CD4-positive, alpha-beta T cell treated with Interleukin-21 for 1 hour (primary cell): ENCODE results near the gene GARS1.
"Not testable (repeated sequence)": the region's sequence is repeated elsewhere in the genome, so short reads cannot be mapped to it uniquely, and the experiment has no call there.

ENCODE experiments used
- DNase-seq: peaks from one replicate; pipeline ENCODE4 v3.0.0-alpha.2; 2020

GARS1 gene

DNA sequence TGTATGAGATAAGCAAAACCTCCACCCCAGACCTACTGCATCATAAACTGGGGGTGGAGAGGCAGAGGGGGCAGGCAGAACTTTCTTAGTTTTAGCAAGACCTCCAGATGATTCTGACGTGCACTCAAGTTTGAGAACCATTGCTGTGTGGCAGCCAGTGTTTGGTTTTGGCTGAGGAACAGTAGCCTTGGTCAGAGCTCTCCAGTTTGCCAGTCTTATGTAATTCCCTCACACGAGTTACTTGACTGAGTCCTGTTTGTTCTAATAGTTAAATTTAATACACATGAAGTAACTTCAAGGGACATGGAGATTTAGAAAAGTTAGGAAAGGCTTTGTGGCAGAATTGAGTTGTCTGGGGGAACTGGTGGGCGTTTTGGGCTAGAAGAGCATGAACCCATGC is 38.5 kb downstream of the GARS1 start:
- DNase-seq, result no peak

DNA sequence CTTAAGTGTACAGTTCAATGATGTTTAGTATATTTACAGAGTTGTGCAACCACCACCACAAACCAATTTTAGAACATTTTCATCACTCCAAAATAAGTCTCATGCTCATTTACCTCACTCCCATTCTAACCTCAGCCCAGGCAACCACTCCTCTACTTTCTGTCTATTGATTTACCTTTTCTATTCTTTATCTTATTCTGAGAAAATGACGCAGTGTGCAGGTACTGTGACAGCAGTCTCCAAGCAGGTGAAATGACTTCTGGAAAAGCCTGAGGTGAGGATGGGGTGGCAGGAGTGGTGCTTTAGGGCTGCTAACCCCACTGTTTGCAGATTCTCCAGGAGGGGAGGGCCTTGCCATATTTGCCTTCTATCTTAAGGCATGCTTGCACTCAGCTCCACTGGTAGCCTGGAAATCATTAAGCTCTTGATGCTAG is 39.5 kb downstream of the GARS1 start:
- no peak for DNase-seq

DNA sequence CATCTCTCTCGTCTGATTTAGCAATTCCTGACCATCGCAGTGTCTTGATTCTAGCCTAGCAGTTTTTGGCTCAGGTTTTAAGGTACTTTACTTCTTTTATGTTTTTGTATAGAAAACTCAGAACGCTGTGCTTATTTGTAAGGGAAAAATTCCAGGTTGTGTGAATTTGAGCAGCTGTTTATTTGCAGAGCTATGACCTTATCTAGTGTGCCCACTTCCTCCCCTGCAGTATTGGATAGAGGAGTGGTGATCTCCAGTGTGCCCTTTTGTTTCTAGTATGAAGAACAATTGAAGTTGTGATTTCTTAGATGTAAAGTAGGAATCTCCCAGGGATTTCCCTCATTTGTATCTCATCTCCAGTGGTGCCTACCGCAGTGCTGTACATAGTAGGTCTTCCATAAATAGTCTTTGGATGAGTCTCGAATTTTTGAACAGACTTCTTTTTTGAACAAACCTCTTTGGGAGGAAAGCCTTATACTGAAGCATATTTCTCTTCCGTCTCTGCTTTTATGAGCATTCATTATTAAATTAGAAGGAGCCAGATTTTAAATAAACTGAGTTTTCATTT is 40.0 kb downstream of the GARS1 start:
- no peak for DNase-seq

DNA sequence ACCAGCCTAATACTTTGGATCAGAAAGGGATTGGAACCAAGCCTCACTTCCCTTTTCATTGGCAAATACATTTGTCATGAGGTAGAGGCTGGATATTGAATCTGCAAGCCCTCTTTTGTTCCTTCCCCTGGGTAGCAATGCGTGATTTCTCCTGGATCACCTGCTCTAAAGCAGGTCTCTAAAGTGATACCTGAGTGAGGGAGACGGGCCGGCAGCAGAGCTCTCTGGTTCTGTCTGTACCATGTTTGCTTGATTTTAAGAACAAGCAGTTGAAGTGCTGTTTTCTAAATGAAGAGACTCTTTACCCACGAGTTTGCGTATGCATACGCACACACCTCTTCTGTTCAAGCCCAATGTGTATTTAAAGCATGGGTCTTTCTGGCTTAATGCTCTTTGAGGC is 41.1 kb downstream of the GARS1 start:
- DNase-seq, result no peak

DNA sequence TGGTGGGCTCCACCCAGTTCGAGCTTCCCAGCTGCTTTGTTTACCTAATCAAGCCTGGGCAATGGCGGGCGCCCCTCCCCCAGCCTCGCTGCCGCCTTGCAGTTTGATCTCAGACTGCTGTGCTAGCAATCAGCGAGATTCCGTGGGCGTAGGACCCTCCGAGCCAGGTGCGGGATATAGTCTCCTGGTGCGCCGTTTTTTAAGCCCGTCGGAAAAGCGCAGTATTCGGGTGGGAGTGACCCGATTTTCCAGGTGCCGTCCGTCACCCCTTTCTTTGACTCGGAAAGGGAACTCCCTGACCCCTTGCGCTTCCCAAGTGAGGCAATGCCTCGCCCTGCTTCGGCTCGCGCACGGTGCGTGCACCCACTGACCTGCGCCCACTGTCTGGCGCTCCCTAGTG is 47.6 kb downstream of the GARS1 start:
- DNase-seq, result not testable (repeated sequence)

DNA sequence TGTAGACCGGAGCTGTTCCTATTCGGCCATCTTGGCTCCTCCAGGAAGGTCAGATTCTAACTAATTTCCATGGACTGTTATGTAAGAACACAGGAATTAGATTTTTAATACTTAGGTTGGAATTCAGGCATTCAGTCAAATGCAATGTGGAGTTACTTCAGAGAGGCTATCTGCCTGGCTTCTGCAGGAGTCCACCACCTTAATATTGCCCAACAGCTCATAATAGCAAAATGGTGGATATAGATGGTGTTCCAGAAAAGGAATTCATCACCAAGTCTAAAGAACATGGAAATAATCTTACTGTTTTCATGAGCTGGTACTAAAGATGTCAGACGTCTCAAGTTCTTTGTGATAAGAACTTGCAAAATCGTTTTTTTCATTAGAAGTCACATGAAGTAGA is 48.1 kb downstream of the GARS1 start:
- no peak for DNase-seq

DNA sequence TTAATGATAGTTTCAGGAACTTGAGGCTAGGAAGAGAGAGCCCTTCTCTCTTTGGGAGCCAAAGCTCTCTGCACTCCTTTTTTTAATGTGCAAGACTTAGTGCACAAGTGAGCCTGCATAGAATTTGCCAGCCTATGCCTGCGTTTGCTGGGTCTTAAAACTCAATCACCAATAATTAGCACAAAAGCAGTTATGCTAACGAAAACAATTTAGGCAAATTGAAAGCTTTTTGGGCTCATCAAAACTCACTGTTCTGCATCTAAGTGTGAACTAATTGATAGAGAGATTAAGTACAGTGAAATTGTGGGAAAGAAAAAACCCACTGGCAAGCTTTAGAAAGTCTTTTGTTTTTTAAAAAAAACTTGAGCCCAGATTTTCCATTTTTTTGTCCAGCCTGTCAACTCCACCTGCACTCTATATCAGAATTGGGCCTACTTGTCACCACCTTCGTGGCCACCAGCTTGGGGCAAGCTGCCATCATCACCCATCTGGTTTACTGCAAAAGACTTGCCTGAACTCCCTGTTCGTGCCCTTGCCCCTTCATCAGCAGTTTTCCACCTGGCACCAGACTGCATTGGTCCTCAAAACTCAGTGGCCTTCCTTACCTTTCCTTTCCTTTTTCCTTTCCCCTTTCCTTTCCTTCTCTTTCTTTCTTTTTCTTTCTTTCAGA is 49.7 kb downstream of the GARS1 start:
- no peak for DNase-seq

DNA sequence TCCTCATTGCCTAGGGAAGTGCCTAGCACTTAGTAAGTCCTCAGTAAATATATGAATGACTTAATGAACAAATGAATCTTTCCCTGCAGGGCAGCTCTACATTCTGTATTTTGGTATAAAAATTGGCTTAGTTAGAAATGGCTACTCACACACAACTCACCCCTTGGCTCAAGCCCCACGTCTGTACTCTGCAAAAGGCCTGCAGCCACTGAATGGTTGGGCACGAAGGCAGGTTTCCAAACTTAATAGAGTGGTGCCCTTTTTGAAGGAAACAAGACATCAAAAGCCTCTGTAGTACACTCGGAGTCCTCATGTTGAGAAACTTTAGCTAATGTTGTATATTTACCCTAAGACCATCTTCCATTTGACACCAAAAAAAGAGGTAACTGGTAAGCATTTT is 51.0 kb downstream of the GARS1 start:
- no peak for DNase-seq

DNA sequence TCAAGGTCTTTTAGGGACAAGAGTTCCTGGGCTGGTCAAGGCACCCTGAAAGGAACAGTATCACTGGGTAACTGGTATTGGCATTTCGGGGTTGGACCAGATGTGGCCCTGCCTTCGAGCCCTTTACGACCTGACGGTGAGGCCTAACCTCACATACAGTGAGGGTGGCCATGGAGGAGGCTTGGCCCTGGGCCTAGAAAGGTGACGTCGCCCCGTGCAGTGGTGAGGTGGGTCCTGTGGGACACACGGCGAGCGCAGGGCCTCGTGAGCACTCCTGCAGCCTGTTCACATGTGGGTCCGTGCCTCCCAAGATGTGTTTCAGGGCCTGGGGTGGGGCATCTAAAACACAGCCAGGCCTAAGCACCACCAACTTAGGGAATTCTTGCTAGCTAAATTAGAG is 51.5 kb downstream of the GARS1 start:
- DNase-seq, result no peak

DNA sequence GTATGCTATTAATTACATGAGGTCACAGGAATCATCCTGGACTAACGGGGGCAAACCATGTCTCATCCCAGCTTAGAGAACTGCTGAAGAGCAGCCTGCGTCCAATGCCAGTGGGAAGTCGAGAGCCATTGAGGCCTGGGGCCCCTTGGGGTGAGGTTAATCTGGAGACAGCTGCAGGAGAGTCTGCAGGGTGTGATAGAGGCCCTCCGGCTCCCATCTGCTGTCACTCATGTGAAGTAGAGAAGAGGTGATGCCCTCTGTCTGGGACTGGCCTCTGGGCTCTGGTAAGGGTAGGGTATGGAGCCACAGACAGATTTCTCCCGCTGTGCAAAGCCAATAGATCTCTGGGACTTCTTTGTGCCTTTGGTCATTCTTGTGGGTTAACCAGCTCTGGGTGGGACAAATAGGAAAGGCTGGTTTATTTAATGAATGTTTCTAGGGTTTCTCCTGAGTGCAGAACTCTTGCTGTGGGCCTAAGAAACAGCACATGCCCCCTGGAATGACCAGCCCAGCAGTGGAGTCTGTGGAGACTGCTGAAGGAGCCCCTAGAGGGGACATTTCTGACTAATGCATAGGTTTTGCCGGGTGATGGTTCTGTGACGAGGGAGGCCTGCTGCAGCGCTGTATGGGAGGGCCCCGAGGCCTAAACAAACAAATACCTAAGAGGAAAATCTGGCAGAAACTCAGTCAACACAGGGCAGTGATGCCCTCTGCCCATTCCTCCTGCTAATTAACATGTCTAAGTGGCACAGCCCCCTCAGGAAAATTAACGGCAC is 53.1 kb downstream of the GARS1 start:
- DNase-seq, result no peak

DNA sequence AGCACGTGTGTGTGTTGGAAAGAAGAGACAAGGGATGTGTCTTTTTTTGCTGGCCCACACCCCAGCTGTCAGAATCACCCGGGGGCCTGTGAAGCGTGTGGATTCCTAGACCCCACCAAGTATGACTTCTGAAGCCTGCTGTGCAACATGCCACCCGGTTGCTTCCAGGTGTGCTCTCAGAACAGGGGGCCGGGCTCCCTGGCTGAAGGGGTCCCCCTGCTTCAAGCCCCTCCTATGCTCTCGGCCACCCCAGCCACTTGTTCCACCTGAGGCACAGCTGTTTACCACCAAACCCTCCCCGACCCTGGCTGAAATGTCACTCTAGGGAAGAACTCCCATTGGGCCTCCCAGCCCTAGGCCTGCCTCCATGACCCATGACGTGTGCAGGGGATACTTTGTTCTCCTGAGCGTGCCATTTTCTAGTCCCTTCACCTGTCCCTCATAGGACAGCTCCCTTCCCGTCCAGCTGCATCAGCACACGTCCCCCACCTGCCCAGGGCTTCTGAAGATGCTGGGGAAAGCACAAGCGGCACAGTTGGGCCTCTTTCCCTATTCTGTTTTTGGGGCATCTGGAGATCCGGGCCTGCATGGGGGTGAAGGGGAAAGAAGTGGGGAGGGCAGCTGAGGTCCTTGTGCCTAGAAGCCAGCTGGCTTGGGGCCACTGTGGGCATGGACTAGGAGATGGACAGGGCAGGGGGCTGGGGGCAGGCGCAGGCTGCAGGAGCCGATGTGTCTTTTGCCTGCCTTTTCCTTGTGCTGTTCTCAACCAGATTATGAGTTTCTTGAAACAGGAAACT is 54.3 kb downstream of the GARS1 start:
- DNase-seq, result no peak

DNA sequence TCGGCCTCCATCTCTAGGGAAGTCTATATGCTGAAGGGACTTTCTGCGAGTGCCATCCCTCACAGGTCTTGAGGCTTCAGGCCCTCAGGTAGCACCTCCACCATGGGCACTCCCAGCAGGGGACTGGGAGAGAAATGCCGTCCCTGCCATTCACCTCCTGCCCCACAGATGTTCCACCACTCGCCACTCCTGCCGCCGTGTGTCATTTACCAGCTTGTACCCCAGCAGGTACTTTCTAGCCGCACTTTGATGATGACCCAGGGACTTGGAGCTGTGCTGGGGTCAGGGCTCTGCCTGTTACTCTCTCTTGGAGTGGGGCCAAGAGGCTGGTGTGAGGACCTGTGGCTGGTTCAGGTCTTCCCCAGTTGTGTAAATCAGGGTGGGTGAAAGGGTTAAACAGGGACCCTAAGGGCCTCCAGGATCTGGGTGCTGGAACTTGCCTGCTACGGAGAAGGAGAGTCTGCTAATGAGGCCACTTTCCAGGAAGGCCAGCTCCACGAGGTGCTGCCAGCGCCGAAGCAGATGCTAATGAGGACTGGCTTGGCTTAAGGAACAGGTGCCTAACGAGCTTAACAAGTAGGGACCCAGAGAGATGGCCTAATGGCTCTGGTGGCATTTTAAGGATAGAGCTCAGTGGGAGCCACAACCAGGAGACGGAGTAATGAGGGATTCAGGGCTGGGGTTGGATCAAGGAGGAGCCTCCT is 55.2 kb downstream of the GARS1 start:
- no peak for DNase-seq

DNA sequence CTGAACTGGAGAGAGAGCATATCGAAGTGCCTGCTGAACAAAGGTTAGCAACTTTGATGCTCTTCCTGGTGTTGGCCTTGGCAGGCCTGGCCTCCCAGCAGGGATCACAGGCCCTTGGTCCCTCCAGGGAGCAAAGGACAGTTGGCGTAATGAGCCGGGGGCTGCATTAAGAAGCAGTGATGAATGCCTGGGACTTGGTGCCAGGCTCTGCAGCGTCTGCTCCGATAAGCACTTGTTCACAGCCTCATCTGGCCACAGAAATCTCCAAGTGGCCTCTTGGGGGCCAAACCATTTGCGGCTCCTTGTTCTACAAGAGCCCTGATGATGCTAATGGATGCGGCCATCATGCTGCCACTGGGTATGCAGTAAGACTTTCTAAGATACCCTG is 55.7 kb downstream of the GARS1 start:
- DNase-seq, result no peak

DNA sequence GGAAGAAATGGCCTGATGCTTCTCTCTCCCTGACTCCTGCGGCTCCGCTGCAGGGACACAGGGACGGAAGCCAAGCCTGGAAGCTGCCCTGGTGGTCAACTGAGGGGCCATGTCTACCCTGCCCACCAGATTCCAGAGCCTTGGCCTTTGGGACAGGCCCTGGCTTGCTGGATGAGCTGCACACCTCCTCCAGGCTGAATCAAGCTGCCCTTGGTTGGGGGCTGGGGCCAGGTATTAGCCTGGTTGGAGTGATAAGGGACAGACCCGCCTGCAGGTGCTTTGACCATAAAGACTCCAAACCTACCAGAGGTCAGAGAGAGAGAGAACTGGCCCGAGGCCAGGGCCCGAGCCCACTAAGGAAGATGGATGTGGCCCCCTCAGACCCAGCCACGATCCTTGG is 57.5 kb downstream of the GARS1 start:
- DNase-seq, result no peak

DNA sequence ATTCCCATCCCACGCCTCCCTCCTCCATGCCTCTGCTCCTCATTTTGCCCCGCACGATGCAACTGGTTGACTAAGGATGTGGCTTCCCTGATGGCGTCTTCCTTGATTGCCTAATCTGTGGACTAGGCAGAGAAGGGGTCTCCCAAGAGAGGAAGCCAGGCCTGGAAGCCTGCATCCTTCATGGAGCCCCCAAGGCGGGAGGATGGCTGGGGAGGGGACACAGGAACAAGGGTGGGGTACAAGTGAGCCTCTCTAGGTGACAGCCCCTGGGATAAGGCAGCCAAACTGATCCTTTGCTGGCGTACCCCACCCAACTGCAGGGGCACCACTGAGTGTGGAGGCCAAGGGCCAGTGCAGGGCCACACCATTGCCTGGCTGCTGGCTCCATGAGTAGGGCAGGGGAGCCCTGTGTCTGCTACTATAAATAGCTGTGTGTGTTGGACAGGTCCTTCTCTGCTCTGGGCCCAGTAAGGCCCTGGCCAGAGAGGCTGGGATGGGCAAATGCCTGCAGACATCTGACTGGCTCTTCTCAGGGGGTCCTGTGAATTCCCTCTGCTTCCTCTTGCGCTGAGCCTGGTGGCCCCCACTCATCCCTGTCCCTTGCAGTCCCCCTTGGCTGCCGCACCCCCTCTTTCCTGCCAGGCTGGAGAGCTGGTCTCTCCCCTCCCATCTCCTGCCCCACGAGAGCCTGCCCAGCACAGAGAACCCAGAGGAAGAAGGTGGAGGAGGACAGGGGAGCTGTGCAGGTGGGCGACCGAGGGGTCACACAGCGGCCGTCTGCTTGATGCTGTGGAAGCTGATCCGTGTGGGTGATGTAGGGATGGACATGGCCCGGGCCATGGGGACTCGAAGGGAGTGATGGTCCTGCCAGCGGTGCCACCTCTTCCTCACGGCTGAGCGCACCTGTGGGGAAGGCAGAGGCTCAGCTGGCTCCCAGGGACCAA is 58.3 kb downstream of the GARS1 start:
- DNase-seq, result no peak

DNA sequence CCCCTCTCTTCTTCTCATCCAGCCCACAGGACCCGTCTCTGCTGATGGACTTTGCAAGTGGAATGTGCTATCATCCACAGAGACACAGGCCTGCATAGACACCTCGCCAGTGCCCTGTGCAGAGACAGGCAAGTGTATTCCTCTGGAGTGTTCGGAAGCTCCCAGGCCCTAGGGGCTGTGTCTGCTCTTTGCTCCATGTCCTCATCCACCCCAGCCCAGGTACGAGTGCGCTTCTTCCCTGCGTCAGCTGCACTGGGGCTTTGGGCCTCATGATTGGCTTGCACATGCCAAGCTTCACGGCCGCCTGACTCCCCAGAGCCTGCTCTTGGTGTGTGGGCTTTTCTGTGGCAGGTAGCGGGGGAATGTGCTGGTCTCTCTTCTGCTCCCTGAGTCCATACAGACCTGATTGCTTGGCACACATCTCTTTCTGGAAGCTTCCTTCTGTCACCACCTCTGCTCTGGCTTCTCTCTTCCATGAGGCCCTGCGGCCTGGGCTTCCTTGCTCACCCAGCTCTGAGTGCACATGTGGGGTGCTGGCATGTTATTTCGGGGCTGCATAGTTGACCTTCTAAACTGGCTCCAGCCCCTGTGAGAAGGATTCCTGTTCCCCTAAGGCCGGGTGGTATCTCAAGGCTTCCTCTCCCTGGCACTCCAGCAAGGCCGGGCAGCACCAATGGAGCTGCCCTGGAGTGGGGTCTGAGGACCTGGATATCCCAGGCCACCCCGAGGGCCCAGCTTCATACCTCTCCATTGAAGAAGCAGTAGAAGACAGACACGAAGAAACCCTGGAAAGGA is 59.8 kb downstream of the GARS1 start:
- DNase-seq, result no peak

DNA sequence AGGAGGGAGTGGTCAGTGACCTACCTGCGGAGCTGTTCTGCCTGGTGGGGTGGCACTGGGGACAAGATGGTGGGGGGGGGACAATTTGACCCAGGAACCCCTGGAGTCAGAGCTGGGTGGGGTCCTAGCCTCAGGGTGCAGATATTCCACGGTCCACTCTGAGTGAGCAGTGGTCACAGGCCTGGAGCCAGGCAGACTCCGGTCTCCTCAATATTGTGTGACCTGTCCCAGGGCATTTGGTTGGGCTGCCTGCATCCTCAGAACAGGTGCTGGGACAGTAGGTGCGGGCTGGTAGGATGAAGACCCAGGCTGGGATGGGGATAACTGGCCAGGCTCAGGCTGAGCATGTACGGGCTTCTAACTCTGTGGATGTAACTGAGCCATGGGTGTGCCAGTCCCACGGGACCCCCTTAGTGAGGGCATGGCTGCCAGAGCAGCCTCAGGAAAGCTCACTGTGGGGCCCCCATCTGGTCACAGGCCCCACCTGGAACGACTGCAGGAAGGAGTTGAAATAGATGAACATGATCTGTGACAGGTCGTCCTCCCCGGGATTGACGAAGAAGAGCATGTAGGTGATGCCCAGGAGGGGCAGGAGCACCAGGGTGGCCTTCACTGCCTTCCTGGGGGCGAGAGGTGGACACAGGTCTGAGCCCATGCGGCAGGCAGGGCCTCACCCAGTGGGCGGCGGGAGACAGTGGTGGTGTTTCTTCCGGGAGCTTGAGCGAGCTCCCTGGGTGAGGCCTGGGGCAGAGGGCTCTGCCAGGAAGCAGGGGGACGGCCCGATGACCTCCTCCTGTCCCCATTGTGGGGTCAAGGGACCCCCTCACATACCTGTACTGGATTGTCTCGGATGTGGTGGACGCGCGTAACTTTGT is 60.7 kb downstream of the GARS1 start:
- no peak for DNase-seq

DNA sequence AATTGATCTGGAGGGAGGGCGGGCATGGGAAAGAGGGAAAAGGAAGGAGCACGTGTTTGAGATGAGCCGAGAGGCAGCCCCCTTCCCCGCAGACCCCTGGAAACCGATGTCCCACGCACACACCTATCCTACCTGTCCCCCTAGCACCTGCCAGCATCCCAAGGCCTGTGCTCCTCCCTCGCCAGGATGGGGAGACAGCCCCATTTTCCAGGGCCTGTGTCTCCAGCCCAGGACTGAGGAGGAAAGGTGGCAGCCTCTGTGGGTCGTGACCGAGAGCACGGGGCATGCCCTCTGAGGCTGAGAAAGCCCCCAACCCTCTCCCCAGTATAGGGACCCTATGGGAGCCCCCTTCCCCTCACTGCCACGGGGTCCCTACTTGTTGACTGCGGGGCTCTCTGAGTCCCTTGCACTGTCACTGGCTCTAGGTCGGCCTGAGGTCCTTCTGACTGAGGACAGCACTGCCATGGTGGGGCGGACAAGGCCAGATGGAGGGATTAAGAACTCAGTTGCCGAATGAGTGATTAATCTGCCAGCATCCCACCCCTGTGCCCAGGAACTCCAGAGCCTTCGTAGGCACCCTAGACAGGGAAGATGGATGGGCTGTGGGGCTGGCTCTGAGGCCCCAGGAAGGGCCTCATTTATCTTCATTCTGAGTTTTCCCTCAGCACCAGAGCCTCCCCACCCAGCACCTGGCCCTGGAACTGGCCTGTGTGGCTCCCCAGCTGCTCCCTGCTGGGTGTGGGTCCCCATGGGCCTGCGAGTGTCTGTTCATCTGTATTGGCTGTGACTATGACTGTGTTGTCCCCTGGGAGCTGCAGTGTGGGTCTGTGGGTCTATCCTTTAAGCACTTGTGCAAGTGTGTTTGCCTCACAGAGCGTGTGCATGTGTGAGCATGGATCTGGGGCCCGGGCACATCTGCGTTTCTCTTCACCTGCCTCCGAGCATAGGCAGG is 61.6 kb downstream of the GARS1 start:
- no peak for DNase-seq

DNA sequence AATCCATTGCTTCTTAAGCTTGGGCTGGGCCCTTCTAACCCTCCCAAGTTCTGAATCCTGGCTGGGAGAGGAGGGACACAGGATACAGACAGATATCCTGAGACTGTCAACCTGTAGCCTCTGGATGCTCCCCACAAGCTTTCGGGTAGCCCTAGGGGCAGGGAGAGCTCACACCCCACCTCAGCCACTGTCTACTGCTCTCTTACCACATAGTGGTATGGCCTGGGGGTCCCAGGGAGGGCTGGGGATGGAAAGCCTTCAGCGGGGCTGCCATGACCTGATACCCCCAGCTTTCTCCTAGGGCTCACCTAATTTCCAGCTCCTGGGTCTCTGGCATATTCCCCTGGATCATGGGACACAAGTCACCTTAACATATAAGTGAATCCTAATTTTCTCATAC is 62.5 kb downstream of the GARS1 start:
- DNase-seq, result no peak
